Body of pancreas (tissue), 4 donors: ENCODE measurements around the gene ACAD9. TPM values are rescaled to one million over a fixed set of nuclear protein-coding genes. Genes with fewer than 3 reads are reported as not detected.
"Not testable (repeated sequence)": the region's sequence is repeated elsewhere in the genome, so short reads cannot be mapped to it uniquely, and the experiment has no call there.

Experiments
- ATAC-seq: fragments of 150-250 bp; one replicate; pipeline ENCODE4 v1.9.1; 2016
- DNase-seq, 4 donors: peaks; one replicate each; pipeline ENCODE4 v3.0.0-alpha.2; 2019
- H3K27ac ChIP-seq, 4 donors: fragments of 200-600 bp; sonication (generic); 1 replicate in 3 of 4; 2 replicates in 1 of 4; pipeline versions ENCODE4 v1.5.1 to v1.6.1; 2016 to 2019; ENCODE audit warnings: mild to moderate bottlenecking in 1 of 4, mixed read lengths in 1 of 4, moderate library complexity in 1 of 4
- H3K27me3 ChIP-seq, 2 donors: fragments of 200-600 bp; sonication (generic); one replicate each; pipeline ENCODE4 v1.6.0; 2016; ENCODE audit warnings: mild to moderate bottlenecking in 1 of 2
- H3K36me3 ChIP-seq, 2 donors: fragments of 200-600 bp; sonication (generic); replicated peaks in 1 of 2; 2 replicates each; pipeline ENCODE4 v1.5.1; 2016; ENCODE audit warnings: low read depth in 2 of 2; ENCODE audit not compliant: insufficient read depth in 1 of 2
- H3K4me1 ChIP-seq: fragments of 200-600 bp; sonication (generic); one replicate; pipeline ENCODE4 v1.6.0; 2016
- H3K4me3 ChIP-seq, 2 donors: fragments of 200-600 bp; sonication (generic); 1 replicate in 1 of 2; 2 replicates in 1 of 2; pipeline ENCODE4 v1.5.1; 2016 to 2019
- H3K9me3 ChIP-seq, 3 donors: fragments of 200-600 bp; sonication (generic); 1 replicate in 2 of 3; 2 replicates in 1 of 3; pipeline ENCODE4 v1.5.1; 2016
- CTCF ChIP-seq, 7 experiments: fragments of 450-650 bp in 4 of 7; fragments of 200-600 bp in 3 of 7; sonication (generic) in 3 of 7; IDR thresholded peaks; one replicate each; pipeline ENCODE4 v1.5.1; 2016 to 2019; ENCODE audit warnings: antibody characterized with exemption in 7 of 7
- POLR2A ChIP-seq, 3 donors: fragments of 450-650 bp; IDR thresholded peaks; one replicate each; pipeline ENCODE4 v1.6.1; 2016; ENCODE audit warnings: antibody characterized with exemption in 3 of 3, mild to moderate bottlenecking in 2 of 3
- WGBS, 2 donors: methylation state at CpG; one replicate each; pipeline ENCODE4 v1.1.5; 2017; 5-methylcytosine and 5-hydroxymethylcytosine counted together
- intact Hi-C: fragments of 100-400 bp; cut with DNase I; formaldehyde crosslinking; loops from one replicate; pipeline ENCODE4 v1.15.1; 2023
- total RNA-seq, 2 donors: library from RNA; depleted of rRNA; stranded (reverse); fragments of >200 nt; gene quantifications; one replicate each; pipeline ENCODE4 v1.1.0, GENCODE V29; 2016

ACAD9 gene
- total RNA-seq, 2 donors from 2014 or later, result 22.8 to 46.5 TPM

- intact Hi-C loops, result no loop called here
- TF ChIP-seq CTCF (IDR thresholded peaks at IDR 0.05), result peak in 1 of 7 experiments; percentile 3
- TF ChIP-seq POLR2A (IDR thresholded peaks at IDR 0.05), result no peak
- Histone ChIP-seq H3K4me3 (peak overlapping the region; percentile 72 to 79), H3K27ac (peak overlapping the region; percentile 72 to 95 (median 92)), H3K27me3 (no peaks in the 10 kb centered on the region), H3K4me1 (peaks cover 42% of the 10 kb centered on the region), H3K9me3 (no peaks in the 10 kb centered on the region), H3K36me3 (no peaks in the 10 kb centered on the region)
- 0 to 1% methylated on average over 14 of the region's 14 CpGs for WGBS, 2 donors
- ATAC-seq (peak; percentile 30), DNase-seq (peak in 2 of 4 donors; percentile 15 to 37)
Observed at GRCh38 chr3:128878556-128879124, 780 bp upstream of the ACAD9 start.

- TF ChIP-seq POLR2A (IDR thresholded peaks at IDR 0.05), result no peak
- H3K27ac ChIP-seq, result peak overlapping the region; percentile 72 to 95 (median 92)
- H3K4me1 ChIP-seq, result peaks cover 42% of the 10 kb centered on the region
- DNase-seq, result no peak
- no peaks in the 10 kb centered on the region for H3K36me3 ChIP-seq
- no peaks in the 10 kb centered on the region for H3K27me3 ChIP-seq
- H3K4me3 ChIP-seq, result peak overlapping the region; percentile 72 to 79
- intact Hi-C loops, result no loop called here
- WGBS, 2 donors, result 1 to 2% methylated on average over 6 of the region's 6 CpGs
- ATAC-seq, result no peak
- H3K9me3 ChIP-seq, result no peaks in the 10 kb centered on the region
Observed at GRCh38 chr3:128879991-128880390, 571 bp downstream of the ACAD9 start.

- H3K9me3 ChIP-seq, ATAC-seq, H3K36me3 ChIP-seq, DNase-seq, H3K27me3 ChIP-seq, intact Hi-C loops: not testable (repeated sequence)
- peaks cover 42% of the 10 kb centered on the region for H3K4me1 ChIP-seq
- 48 to 70% methylated on average over 12 of the region's 12 CpGs for WGBS, 2 donors
- H3K4me3 ChIP-seq, result peak overlapping the region in 1 of 2 donors; percentile 79
- H3K27ac ChIP-seq, result peak overlapping the region in 1 of 4 donors; percentile 95
Observed at GRCh38 chr3:128880455-128880854, 1.0 kb downstream of the ACAD9 start.

- Histone ChIP-seq H3K36me3 (no peaks in the 10 kb centered on the region), H3K4me3 (no peak overlapping the region), H3K27ac (no peak overlapping the region), H3K4me1 (peaks cover 42% of the 10 kb centered on the region), H3K27me3 (no peaks in the 10 kb centered on the region), H3K9me3 (no peaks in the 10 kb centered on the region)
- no peak for ATAC-seq
- 85 to 94% methylated on average over 6 of the region's 6 CpGs for WGBS, 2 donors
- TF ChIP-seq CTCF (IDR thresholded peaks at IDR 0.05), result no peak
- no peak for TF ChIP-seq POLR2A (IDR thresholded peaks at IDR 0.05)
- intact Hi-C loops, result no loop called here
- no peak for DNase-seq
Observed at GRCh38 chr3:128881576-128881975, 2.2 kb downstream of the ACAD9 start.

GRCh38 chr3:128882719-128883118 is 3.3 kb downstream of the ACAD9 start:
- TF ChIP-seq CTCF (IDR thresholded peaks at IDR 0.05), result no peak
- TF ChIP-seq POLR2A (IDR thresholded peaks at IDR 0.05), result no peak
- no peak overlapping the region for H3K27ac ChIP-seq
- intact Hi-C loops, result no loop called here
- H3K27me3 ChIP-seq, result no peaks in the 10 kb centered on the region
- ATAC-seq, result no peak
- 12 to 23% methylated on average over 1 of the region's 1 CpG for WGBS, 2 donors
- no peak for DNase-seq
- H3K36me3 ChIP-seq, result peaks cover 0 to 3% of the 10 kb centered on the region in 2 donors
- peaks cover 42% of the 10 kb centered on the region for H3K4me1 ChIP-seq
- no peak overlapping the region for H3K4me3 ChIP-seq
- H3K9me3 ChIP-seq, result no peaks in the 10 kb centered on the region

- H3K4me3 ChIP-seq, result no peak overlapping the region
- peaks cover 0 to 3% of the 10 kb centered on the region in 2 donors for H3K36me3 ChIP-seq
- no peaks in the 10 kb centered on the region for H3K9me3 ChIP-seq
- DNase-seq, result no peak
- TF ChIP-seq POLR2A (IDR thresholded peaks at IDR 0.05) (no peak), CTCF (IDR thresholded peaks at IDR 0.05) (no peak)
- intact Hi-C loops, result no loop called here
- WGBS, 2 donors, result 93 to 94% methylated on average over 1 of the region's 1 CpG
- H3K4me1 ChIP-seq, result peaks cover 32% of the 10 kb centered on the region
- H3K27me3 ChIP-seq, result no peaks in the 10 kb centered on the region
- ATAC-seq, result no peak
- no peak overlapping the region for H3K27ac ChIP-seq
Observed at GRCh38 chr3:128884992-128885391, 5.6 kb downstream of the ACAD9 start.
